ENCODE results near the gene ATP2B3. TPM values are rescaled to one million over a fixed set of nuclear protein-coding genes. Genes with fewer than 3 reads are reported as not detected.

The ATP2B3 gene
- total RNA-seq, 1 experiment from 2014 or later: 0.35 TPM

DNA sequence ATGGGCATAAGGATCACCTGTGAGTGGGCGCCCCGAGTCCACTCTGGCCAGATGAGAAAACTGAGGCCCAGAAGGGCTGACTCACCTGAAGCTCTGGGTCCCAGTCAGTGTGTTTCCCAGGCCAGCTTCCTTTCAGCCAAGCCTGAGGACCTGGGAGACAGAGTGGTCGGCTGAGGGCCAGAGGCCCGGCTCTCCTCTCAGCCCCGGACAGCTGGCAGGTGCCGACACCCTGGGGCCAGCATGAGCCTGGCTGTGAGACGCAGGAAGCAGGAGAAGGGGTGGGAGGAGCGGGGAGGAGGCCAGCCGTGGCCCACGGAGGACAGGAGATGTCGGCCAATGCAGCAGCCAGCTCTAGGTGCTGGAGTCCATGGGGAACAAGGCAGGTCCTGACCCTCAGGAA is 28.9 kb downstream of the ATP2B3 start:
- no peak for DNase-seq
- Mint-ChIP-seq H3K4me3 (no peak overlapping the region), H3K36me3 (ENCODE audit: insufficient read depth in 1 of 3, low read depth in 3 of 3) (peaks cover 0 to 8% (median 0%) of the 10 kb centered on the region in 3 experiments; a peak in 3 of 7 replicates), H3K27me3 (ENCODE audit: low read depth) (peaks cover 3% of the 10 kb centered on the region; the same call in 1 of the 2 replicates), H3K4me1 (peaks cover 0 to 7% of the 10 kb centered on the region in 2 experiments; a peak in 1 of 4 replicates), H3K27ac (no peak overlapping the region), H3K9me3 (peaks cover 57 to 66% of the 10 kb centered on the region in 2 experiments)
- Histone ChIP-seq H3K4me1 (ENCODE audit: insufficient read depth, low read length) (no peaks in the 10 kb centered on the region), H2BK120ac (ENCODE audit: low read depth, low read length, poor library complexity, severe bottlenecking) (no peak overlapping the region), H2BK15ac (ENCODE audit: low read depth, low read length) (no peak overlapping the region), H3K23me2 (ENCODE audit: insufficient read length, low read depth, low read length, poor library complexity, severe bottlenecking) (peaks cover 3% of the 10 kb centered on the region), H2AK5ac (ENCODE audit: insufficient read length, low read length) (no peak overlapping the region), H3K4me2 (ENCODE audit: insufficient read depth, insufficient read length, low read length) (no peak overlapping the region), H2BK5ac (ENCODE audit: insufficient read length, low read length) (no peak overlapping the region), H2BK20ac (ENCODE audit: low read depth, low read length, poor library complexity, severe bottlenecking) (no peak overlapping the region), H3K27ac (ENCODE audit: insufficient read length, low read depth, low read length) (no peak overlapping the region), H4K91ac (ENCODE audit: insufficient read length, low read depth, low read length) (no peak overlapping the region), H3K79me2 (ENCODE audit: insufficient read depth, low read length) (no peaks in the 10 kb centered on the region), H3T11ph (ENCODE audit: low read length) (no peak overlapping the region), H3K18ac (ENCODE audit: insufficient read length, low read depth, low read length) (no peak overlapping the region), H4K20me1 (ENCODE audit: control insufficient read depth, insufficient read depth, insufficient read length) (no peaks in the 10 kb centered on the region), H4K5ac (ENCODE audit: insufficient read length, low read depth, low read length) (no peak overlapping the region), H3K4ac (ENCODE audit: low read depth, low read length) (no peak overlapping the region), H3K9ac (ENCODE audit: extremely low read depth, insufficient read length, low read length) (no peak overlapping the region), H2BK12ac (ENCODE audit: insufficient read length, low read depth, low read length) (no peak overlapping the region), H3K79me1 (ENCODE audit: insufficient read depth, low read depth, low read length, poor library complexity, severe bottlenecking) (no peaks in the 10 kb centered on the region), H3K9me3 (ENCODE audit: control insufficient read depth, low read depth, low read length) (peaks cover 42% of the 10 kb centered on the region), H3K56ac (ENCODE audit: insufficient read length, low read depth, low read length) (no peak overlapping the region), H3K23ac (ENCODE audit: insufficient read length, low read depth, low read length) (no peak overlapping the region), H3K14ac (ENCODE audit: insufficient read depth, low read length) (no peak overlapping the region; the same call in 1 of the 2 replicates), H4K8ac (replicated peaks; ENCODE audit: insufficient read length, low read depth, low read length) (no peak overlapping the region), H2AFZ (ENCODE audit: low read length) (no peak overlapping the region), H3K27me3 (ENCODE audit: insufficient read depth, low read length) (no peaks in the 10 kb centered on the region)
- TF ChIP-seq, protein P1, sequence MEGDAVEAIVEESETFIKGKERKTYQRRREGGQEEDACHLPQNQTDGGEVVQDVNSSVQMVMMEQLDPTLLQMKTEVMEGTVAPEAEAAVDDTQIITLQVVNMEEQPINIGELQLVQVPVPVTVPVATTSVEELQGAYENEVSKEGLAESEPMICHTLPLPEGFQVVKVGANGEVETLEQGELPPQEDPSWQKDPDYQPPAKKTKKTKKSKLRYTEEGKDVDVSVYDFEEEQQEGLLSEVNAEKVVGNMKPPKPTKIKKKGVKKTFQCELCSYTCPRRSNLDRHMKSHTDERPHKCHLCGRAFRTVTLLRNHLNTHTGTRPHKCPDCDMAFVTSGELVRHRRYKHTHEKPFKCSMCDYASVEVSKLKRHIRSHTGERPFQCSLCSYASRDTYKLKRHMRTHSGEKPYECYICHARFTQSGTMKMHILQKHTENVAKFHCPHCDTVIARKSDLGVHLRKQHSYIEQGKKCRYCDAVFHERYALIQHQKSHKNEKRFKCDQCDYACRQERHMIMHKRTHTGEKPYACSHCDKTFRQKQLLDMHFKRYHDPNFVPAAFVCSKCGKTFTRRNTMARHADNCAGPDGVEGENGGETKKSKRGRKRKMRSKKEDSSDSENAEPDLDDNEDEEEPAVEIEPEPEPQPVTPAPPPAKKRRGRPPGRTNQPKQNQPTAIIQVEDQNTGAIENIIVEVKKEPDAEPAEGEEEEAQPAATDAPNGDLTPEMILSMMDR (conservative IDR thresholded peaks at IDR 0.05): no peak
- no CpG with 5 or more reads among the region's 11 CpGs for WGBS (ENCODE audit: extremely low coverage, insufficient read length, low lambda C conversion rate)

Measured in H9 (cell line).